ENCODE data around the gene UNC13C. TPM values are rescaled to one million over a fixed set of nuclear protein-coding genes. Genes with fewer than 3 reads are reported as not detected.

The UNC13C gene
- total RNA-seq, 1 donor from 2014 or later: 0.18 TPM

GRCh38 chr15:54566654-54567053 lies 588.4 kb downstream of the UNC13C start:
- H3K4me3 ChIP-seq (ENCODE audit: insufficient read depth, low read depth, low read length): no peak overlapping the region
- Mint-ChIP-seq H3K27ac (ENCODE audit: unreplicated experiment) (no peak overlapping the region), H3K4me3 (ENCODE audit: unreplicated experiment) (no peak overlapping the region), H3K27me3 (ENCODE audit: low read depth, unreplicated experiment) (no peaks in the 10 kb centered on the region), H3K36me3 (ENCODE audit: low read depth, unreplicated experiment) (no peaks in the 10 kb centered on the region), H3K9me3 (ENCODE audit: unreplicated experiment) (no peaks in the 10 kb centered on the region), H3K4me1 (ENCODE audit: low read depth, unreplicated experiment) (peaks cover 2% of the 10 kb centered on the region)
- no peak for DNase-seq (ENCODE audit: low read depth)
- H3K9ac ChIP-seq (ENCODE audit: low read length): no peak overlapping the region
- H3K4me2 ChIP-seq (ENCODE audit: low read length): no peak overlapping the region
- H4K20me1 ChIP-seq (ENCODE audit: insufficient read depth, low read length): no peaks in the 10 kb centered on the region
- H3K79me2 ChIP-seq (ENCODE audit: insufficient read depth, low read length): no peaks in the 10 kb centered on the region
- no peaks in the 10 kb centered on the region for H3K4me1 ChIP-seq (ENCODE audit: insufficient read depth, low read length)
- no peak overlapping the region for H2AFZ ChIP-seq (ENCODE audit: low read depth, low read length)
- no peaks in the 10 kb centered on the region for H3K9me3 ChIP-seq (ENCODE audit: insufficient read depth, low read depth, low read length)
- no peaks in the 10 kb centered on the region for H3K27me3 ChIP-seq (ENCODE audit: insufficient read depth, low read length)
- TF ChIP-seq, protein P1, sequence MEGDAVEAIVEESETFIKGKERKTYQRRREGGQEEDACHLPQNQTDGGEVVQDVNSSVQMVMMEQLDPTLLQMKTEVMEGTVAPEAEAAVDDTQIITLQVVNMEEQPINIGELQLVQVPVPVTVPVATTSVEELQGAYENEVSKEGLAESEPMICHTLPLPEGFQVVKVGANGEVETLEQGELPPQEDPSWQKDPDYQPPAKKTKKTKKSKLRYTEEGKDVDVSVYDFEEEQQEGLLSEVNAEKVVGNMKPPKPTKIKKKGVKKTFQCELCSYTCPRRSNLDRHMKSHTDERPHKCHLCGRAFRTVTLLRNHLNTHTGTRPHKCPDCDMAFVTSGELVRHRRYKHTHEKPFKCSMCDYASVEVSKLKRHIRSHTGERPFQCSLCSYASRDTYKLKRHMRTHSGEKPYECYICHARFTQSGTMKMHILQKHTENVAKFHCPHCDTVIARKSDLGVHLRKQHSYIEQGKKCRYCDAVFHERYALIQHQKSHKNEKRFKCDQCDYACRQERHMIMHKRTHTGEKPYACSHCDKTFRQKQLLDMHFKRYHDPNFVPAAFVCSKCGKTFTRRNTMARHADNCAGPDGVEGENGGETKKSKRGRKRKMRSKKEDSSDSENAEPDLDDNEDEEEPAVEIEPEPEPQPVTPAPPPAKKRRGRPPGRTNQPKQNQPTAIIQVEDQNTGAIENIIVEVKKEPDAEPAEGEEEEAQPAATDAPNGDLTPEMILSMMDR (IDR thresholded peaks at IDR 0.05; ENCODE audit: insufficient read depth, low read depth, low read length): no peak
- H3K27ac ChIP-seq (ENCODE audit: low read depth, low read length): no peak overlapping the region
- H3K36me3 ChIP-seq (ENCODE audit: insufficient read depth, low read length): no peaks in the 10 kb centered on the region
- FAIRE-seq: no peak

GRCh38 chr15:54567408-54568035 lies 589.3 kb downstream of the UNC13C start:
- Mint-ChIP-seq H3K9me3 (ENCODE audit: unreplicated experiment) (no peaks in the 10 kb centered on the region), H3K27ac (ENCODE audit: unreplicated experiment) (no peak overlapping the region), H3K36me3 (ENCODE audit: low read depth, unreplicated experiment) (no peaks in the 10 kb centered on the region), H3K27me3 (ENCODE audit: low read depth, unreplicated experiment) (no peaks in the 10 kb centered on the region), H3K4me3 (ENCODE audit: unreplicated experiment) (no peak overlapping the region), H3K4me1 (ENCODE audit: low read depth, unreplicated experiment) (peaks cover 2% of the 10 kb centered on the region)
- Histone ChIP-seq H4K20me1 (ENCODE audit: insufficient read depth, low read length) (no peaks in the 10 kb centered on the region), H3K9me3 (ENCODE audit: insufficient read depth, low read depth, low read length) (no peaks in the 10 kb centered on the region), H3K36me3 (ENCODE audit: insufficient read depth, low read length) (no peaks in the 10 kb centered on the region), H3K79me2 (ENCODE audit: insufficient read depth, low read length) (no peaks in the 10 kb centered on the region), H3K4me3 (ENCODE audit: insufficient read depth, low read depth, low read length) (no peak overlapping the region), H3K9ac (ENCODE audit: low read length) (no peak overlapping the region), H3K4me1 (ENCODE audit: insufficient read depth, low read length) (no peaks in the 10 kb centered on the region), H3K4me2 (ENCODE audit: low read length) (no peak overlapping the region), H2AFZ (ENCODE audit: low read depth, low read length) (no peak overlapping the region), H3K27ac (ENCODE audit: low read depth, low read length) (no peak overlapping the region), H3K27me3 (ENCODE audit: insufficient read depth, low read length) (no peaks in the 10 kb centered on the region)
- no peak for FAIRE-seq
- DNase-seq (ENCODE audit: low read depth): no peak
- no peak for TF ChIP-seq EZH2 (IDR thresholded peaks at IDR 0.05; ENCODE audit: insufficient read depth, low read length)
- TF ChIP-seq, protein P1 (IDR thresholded peaks at IDR 0.05; ENCODE audit: insufficient read depth, low read depth, low read length): no peak

DNA sequence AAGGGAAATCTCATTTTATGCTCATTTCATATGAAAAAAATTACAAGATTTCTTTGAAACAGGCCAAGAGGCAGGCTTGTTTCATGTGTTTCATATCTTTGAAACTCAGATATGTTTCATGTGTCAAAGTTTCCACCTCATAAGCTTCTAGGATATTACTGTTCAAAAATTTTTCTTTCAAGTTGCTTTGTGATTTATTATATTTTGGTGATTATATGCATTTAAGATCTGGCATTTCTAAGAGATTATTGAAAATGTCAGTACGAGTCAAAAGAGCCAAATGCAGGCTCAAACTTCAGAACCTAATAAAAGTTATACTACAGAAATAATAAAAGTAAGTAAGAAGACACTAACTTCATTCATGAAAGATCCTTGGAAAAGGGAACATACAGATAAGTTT lies 590.1 kb downstream of the UNC13C start:
- H3K4me1 Mint-ChIP-seq (ENCODE audit: low read depth, unreplicated experiment): peaks cover 2% of the 10 kb centered on the region
- H3K4me1 ChIP-seq (ENCODE audit: insufficient read depth, low read length): no peaks in the 10 kb centered on the region
- no peak overlapping the region for H3K4me2 ChIP-seq (ENCODE audit: low read length)
- no peaks in the 10 kb centered on the region for H3K9me3 ChIP-seq (ENCODE audit: insufficient read depth, low read depth, low read length)
- no peaks in the 10 kb centered on the region for H3K27me3 Mint-ChIP-seq (ENCODE audit: low read depth, unreplicated experiment)
- H3K9me3 Mint-ChIP-seq (ENCODE audit: unreplicated experiment): no peaks in the 10 kb centered on the region
- H3K36me3 Mint-ChIP-seq (ENCODE audit: low read depth, unreplicated experiment): no peaks in the 10 kb centered on the region
- H2AFZ ChIP-seq (ENCODE audit: low read depth, low read length): no peak overlapping the region
- H3K4me3 Mint-ChIP-seq (ENCODE audit: unreplicated experiment): no peak overlapping the region
- H4K20me1 ChIP-seq (ENCODE audit: insufficient read depth, low read length): no peaks in the 10 kb centered on the region
- FAIRE-seq: no peak
- H3K27ac ChIP-seq (ENCODE audit: low read depth, low read length): no peak overlapping the region
- no peak overlapping the region for H3K4me3 ChIP-seq (ENCODE audit: insufficient read depth, low read depth, low read length)
- H3K79me2 ChIP-seq (ENCODE audit: insufficient read depth, low read length): no peaks in the 10 kb centered on the region
- no peak overlapping the region for H3K27ac Mint-ChIP-seq (ENCODE audit: unreplicated experiment)
- no peak overlapping the region for H3K9ac ChIP-seq (ENCODE audit: low read length)
- no peaks in the 10 kb centered on the region for H3K36me3 ChIP-seq (ENCODE audit: insufficient read depth, low read length)
- H3K27me3 ChIP-seq (ENCODE audit: insufficient read depth, low read length): no peaks in the 10 kb centered on the region
- no peak for DNase-seq (ENCODE audit: low read depth)
- TF ChIP-seq, protein P1 (IDR thresholded peaks at IDR 0.05; ENCODE audit: insufficient read depth, low read depth, low read length): no peak
- TF ChIP-seq EZH2 (IDR thresholded peaks at IDR 0.05; ENCODE audit: insufficient read depth, low read length): no peak

Measured in astrocyte (in vitro differentiated cells and primary cell).